ENCODE results near the gene FFAR4.

Gene FFAR4

DNA sequence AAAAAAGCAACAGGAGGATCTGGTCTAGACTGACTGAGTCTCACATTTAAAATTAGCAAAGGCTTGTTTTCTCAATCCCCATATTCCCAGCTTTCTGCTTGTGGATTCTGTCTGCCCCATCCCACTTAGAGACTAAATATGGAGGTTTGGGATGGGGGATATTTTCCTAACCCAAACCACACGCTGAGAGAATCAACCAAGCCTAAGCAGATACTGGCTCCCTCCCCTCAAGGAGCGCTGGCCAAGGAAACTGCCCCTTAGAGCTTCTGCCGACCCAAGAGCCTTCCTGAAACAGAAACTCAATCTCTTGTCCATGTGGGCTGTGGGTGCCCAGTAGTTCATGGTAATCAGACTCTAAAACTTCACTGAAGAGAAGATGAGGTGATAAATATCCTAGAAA is 3.9 kb downstream of the FFAR4 start:
- no peak for DNase-seq (ENCODE audit: low read depth in 3 of 3, low spot score in 1 of 3)

DNA sequence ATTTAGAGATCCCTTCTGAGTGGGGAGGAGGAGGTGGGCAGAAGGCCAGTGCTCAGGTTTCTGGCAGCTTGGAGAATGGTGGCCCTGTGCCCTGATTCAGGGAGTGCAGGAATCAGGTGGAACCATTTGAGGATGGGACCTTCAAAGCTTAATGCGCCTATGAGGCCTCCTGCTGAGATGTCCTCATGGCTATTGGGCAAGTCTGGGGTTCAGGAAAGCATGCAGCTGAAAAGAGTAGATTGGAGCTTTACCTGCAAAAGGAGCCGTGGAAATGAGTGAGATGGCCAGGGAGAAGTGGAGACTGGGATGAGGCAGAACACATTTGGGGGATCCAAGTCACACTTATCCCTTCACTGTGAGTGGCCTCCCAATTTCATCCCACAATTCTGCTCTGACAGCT is 6.1 kb downstream of the FFAR4 start:
- DNase-seq (ENCODE audit: low read depth in 3 of 3, low spot score in 1 of 3) = no peak

DNA sequence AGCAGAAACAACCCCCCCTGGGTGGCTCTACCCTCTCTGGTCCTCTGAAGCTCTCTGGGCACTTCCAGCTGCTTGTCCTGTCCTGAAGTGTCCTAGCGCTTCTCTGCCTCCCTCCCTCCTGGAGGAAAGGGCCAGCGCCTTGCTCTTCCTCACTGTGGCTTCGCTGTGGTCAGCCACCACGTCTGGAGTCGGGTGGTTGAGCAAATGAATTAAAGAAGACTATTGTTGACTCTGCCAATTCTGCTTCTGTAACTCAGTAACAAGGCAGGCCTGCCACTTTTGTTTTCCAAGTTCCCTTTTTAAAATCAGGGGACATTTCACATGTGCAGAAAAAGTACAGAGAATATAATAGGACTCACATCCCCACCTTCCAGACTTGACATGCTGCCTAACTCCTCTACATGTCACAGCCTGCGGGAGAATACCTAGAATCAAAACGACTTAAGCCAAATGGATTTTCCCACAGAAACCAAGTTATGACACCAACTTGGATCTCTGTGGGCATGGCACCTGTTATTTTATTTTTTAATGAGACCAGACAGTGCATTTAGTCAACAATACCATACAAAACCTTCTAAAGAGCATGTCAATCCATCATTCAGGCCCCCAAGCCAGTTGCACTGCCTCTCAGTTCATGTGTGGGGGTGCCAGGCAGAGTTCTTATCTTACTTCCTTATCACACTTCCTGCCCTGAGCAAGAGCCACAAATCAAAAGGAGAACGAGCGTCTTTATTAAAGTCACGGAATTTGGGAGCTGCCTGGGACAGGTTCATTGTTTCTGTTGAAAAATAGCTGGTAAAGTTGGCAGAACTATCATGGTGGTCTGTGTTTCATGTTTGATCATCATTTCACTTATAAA is 6.8 kb downstream of the FFAR4 start:
- no peak for DNase-seq (ENCODE audit: low read depth in 3 of 3, low spot score in 1 of 3)

GRCh38 chr10:93573924-93574323 is 7.5 kb downstream of the FFAR4 start:
- DNase-seq (ENCODE audit: low read depth in 3 of 3, low spot score in 1 of 3) = no peak

DNA sequence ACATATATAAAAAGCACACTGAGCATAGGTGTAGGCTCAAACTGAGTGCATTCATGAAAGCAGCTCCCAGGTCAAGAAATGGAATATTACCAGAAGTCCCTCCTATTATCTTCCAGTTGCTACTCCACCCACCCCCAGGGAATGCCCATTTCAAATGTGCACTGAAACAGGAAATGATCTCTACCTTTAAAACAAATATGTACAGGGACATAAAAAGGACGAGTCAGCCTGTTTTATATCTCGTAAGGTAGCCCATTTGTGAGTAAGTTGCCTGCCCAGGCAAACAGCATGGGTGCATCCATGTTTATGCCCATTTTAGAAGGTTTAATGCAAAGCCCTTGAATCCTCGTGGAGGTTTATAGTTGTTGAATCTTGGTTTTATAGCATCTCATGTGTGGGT is 10.4 kb downstream of the FFAR4 start:
- DNase-seq (ENCODE audit: low read depth in 3 of 3, low spot score in 1 of 3) = no peak

- DNase-seq (ENCODE audit: low read depth in 3 of 3, low spot score in 1 of 3) = no peak
Observed at GRCh38 chr10:93577565-93577964, 11.1 kb downstream of the FFAR4 start.

GRCh38 chr10:93579089-93579488 is 12.6 kb downstream of the FFAR4 start:
- DNase-seq (ENCODE audit: low read depth in 3 of 3, low spot score in 1 of 3) = no peak

GRCh38 chr10:93579985-93580711 is 13.7 kb downstream of the FFAR4 start:
- no peak for DNase-seq (ENCODE audit: low read depth in 3 of 3, low spot score in 1 of 3)

DNA sequence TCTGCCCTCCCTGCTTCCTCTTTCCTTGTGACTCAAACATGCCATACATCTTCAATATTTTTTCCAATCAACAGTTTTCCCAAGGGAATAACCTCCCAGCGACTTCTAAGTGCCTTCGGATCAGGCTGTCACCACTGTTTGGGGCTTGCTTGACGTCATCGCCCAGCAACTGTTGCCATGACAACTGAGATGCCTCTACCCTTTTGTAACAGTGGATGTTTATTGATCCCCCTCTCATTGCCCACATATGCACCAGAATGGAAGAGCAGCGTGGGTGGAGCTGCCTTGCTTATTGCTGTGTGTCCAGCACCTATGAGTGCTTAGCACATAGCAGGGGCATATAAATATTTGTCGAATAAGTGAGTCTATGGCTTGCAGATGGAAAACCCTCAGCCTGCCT is 14.4 kb downstream of the FFAR4 start:
- no peak for DNase-seq (ENCODE audit: low read depth in 3 of 3, low spot score in 1 of 3)

DNA sequence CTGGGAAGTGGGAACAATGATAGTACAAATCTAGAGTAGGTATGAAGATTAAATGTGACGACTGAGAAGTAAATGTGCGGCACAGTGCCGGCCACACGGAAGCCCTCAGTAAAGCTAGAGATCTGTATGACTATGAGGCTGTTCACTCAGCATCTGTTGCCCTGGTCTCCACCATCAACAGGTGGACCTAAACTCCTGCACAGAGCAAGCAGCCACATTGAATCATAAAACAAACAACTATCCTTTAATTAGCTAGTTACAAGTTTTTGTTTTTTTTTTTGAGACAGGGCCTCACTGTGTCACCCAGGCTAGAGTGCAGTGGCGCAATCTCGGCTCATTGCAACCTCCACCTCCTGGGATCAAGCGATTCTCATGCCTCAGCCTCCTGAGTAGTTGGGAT is 18.0 kb downstream of the FFAR4 start:
- no peak for DNase-seq (ENCODE audit: low read depth in 3 of 3, low spot score in 1 of 3)

DNA sequence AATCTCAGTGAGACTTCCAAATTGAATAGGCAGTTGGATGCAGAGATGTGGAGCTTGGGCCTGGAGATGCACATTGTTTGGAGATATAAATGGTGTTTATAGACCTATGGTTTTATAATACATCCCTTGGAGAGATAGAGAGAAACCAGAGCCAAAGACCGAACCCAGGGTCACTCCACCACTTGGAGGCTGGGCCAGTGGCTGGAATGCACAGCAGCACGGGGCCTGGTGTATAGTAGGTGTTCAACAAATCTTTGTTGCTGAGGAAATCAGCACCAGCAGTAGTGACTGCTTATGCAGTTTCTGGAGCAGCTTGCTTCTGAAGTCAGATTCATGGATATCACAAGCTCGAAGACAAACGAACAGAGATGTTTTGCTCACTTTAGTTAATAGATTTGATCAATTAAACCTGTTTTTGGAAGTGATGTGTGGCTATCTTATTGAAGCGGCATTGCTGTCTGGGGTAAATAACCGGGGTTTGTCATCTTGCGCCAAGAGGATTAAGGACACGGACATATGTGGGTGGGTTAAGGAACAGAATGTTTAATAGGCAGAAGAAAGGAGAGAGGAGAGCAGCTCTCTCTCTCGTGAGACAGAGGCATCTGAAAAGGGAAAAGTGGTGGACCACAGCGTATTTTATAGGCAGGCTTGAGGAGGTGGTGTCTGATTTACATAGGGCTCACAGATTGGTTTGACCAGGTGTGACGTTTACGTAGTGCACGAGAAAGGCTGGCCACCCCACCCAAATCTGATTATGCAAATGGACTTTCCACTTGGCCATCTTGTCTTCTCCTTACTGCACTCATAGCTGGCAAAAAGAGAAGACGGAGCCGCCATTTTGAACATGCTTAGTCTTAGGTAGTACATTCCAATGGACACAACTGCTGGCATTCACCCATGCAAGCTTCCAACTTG is 23.4 kb downstream of the FFAR4 start:
- no peak for DNase-seq (ENCODE audit: low read depth in 3 of 3, low spot score in 1 of 3)

DNA sequence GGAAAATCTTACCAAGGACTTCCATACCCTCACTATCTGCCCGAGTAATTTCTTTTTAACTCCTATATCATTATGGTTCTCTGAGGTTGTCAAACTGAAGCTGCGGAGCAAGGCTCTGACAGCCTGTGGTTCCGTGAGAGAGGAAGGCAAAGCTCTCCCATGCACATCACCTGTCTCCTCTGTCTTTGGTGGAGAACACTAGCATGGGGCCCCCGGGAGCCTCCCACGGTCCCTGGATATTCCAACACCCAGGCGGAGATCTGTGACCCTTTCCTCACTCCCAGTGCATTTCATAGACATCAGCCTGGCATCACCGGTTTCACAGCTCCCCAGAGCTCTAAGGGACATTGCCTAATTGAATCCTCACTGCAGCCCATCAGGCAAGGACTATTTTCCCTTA is 24.2 kb downstream of the FFAR4 start:
- no peak for DNase-seq (ENCODE audit: low read depth in 3 of 3, low spot score in 1 of 3)

DNA sequence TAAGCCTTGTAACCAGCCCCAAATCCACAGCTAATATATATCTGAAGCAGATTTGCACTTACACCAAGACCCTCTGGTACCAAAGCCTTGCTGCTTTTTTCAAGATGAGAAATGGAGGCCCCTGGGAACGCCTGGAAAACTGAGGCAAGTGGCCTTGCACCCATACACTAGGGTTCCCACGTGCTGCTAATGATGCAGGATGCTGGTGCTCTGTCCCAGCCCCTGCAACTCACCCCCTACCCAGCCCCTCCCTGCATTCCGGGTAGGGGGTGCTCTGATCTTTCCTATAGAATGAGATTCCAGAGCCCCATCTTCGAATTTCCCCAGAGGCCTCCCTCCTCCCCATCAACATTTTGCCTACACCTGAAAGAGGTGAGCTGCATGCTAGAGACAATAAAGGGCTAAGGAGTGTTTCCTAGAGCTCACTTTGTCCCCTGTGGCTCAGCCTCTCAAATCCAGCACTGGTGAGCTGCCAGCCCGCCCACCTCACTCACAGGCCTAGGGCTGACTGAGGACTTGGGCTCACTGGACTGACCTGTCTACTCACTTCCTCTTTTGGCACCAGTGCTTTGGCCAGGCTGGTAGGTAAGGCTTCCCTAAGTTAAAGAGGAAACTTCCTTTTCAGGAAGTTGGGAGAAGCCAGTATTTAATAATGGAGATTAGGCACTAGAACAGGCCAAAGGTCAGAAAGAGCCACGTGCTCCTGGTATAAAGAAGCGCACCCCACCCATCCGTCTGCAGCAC is 24.8 kb downstream of the FFAR4 start:
- DNase-seq (ENCODE audit: low read depth in 3 of 3, low spot score in 1 of 3) = no peak

- no peak for DNase-seq (ENCODE audit: low read depth in 3 of 3, low spot score in 1 of 3)
Observed at GRCh38 chr10:93593254-93593653, 26.8 kb downstream of the FFAR4 start.

DNA sequence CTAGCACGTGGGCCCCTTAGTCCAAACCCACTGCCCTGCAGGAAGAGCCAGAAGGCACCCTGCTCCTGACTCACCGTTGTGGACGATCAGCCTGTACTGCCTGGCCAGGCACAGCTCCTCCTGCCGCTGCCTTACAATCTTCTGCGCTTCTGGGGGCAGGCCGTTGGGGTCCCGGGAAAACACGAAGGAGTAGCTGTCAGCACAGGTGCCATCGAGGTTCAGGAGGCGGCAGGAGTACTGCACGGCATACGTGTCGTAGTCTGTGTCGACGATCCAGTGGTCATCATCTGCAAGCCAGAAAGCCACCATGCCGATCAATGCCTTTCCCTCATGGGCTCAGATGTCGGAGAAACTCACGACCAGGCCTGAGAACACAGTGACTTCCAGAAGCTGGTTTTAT is 27.3 kb downstream of the FFAR4 start:
- no peak for DNase-seq (ENCODE audit: low read depth in 3 of 3, low spot score in 1 of 3)

- no peak for DNase-seq (ENCODE audit: low read depth in 3 of 3, low spot score in 1 of 3)
Observed at GRCh38 chr10:93594518-93594917, 28.1 kb downstream of the FFAR4 start.

GRCh38 chr10:93595378-93596161 is 29.1 kb downstream of the FFAR4 start:
- no peak for DNase-seq (ENCODE audit: low read depth in 3 of 3, low spot score in 1 of 3)

DNA sequence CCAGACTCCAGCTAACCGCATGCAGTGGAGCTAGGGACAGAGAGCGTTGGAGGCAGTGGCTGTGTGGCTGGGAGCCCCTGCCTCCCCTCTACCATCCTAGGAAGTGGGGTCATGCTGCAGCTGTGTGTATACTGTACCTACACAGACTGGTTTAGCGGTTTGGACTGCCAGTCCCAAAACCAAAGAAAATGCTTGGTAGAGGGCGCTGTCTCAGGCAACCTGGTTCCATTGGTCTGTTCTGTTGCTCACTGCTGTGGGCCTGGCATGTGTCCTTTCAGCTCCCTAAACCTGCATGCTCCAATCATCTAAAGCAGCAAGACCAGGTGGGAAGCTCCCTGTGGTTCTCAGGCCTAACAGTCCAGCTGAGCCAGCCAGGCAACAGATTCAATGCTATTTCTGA is 30.1 kb downstream of the FFAR4 start:
- DNase-seq (ENCODE audit: low read depth in 3 of 3, low spot score in 1 of 3) = no peak

GRCh38 chr10:93597075-93597599 is 30.7 kb downstream of the FFAR4 start:
- no peak for DNase-seq (ENCODE audit: low read depth in 3 of 3, low spot score in 1 of 3)

- DNase-seq (ENCODE audit: low read depth in 3 of 3, low spot score in 1 of 3) = no peak
Observed at GRCh38 chr10:93598157-93598556, 31.7 kb downstream of the FFAR4 start.
